Measurements from ENCODE around the gene SKA2.
A peak's percentile ranks its signal among the peaks of the same experiment; 100 is the strongest.
"Not testable (repeated sequence)": the region's sequence is repeated elsewhere in the genome, so short reads cannot be mapped to it uniquely, and the experiment has no call there.

The SKA2 gene

GRCh38 chr17:59094861-59095530, 60.0 kb downstream of the SKA2 start:
- no peak for DNase-seq (ENCODE audit: low spot score)

GRCh38 chr17:59093702-59094231, 61.2 kb downstream of the SKA2 start:
- peak; percentile 18 for DNase-seq (ENCODE audit: low spot score)

GRCh38 chr17:59093145-59093701, 61.8 kb downstream of the SKA2 start:
- no peak for DNase-seq (ENCODE audit: low spot score)

GRCh38 chr17:59090593-59090992, 64.4 kb downstream of the SKA2 start:
- DNase-seq (ENCODE audit: low spot score): not testable (repeated sequence)

GRCh38 chr17:59084154-59084553, 70.8 kb downstream of the SKA2 start:
- no peak for DNase-seq (ENCODE audit: low spot score)

- DNase-seq (ENCODE audit: low spot score): no peak
Observed at GRCh38 chr17:59074494-59074893, 80.5 kb downstream of the SKA2 start.

GRCh38 chr17:59073972-59074371, 81.0 kb downstream of the SKA2 start:
- DNase-seq (ENCODE audit: low spot score): no peak

- DNase-seq (ENCODE audit: low spot score): no peak
Observed at GRCh38 chr17:59069856-59070255, 85.1 kb downstream of the SKA2 start.

GRCh38 chr17:59067756-59068155, 87.2 kb downstream of the SKA2 start:
- no peak for DNase-seq (ENCODE audit: low spot score)

GRCh38 chr17:59067340-59067739, 87.6 kb downstream of the SKA2 start:
- no peak for DNase-seq (ENCODE audit: low spot score)

- no peak for DNase-seq (ENCODE audit: low spot score)
Observed at GRCh38 chr17:59062509-59062908, 92.5 kb downstream of the SKA2 start.
